ENCODE results near the gene HMBS. TPM values are rescaled to one million over a fixed set of nuclear protein-coding genes. Genes with fewer than 3 reads are reported as not detected.
"Not testable (repeated sequence)": the region's sequence is repeated elsewhere in the genome, so short reads cannot be mapped to it uniquely, and the experiment has no call there.

Gene HMBS
- total RNA-seq, result 10 to 100 TPM; 40.5 to 41.3 TPM

GRCh38 chr11:119084663-119085436 is at the start of gene HMBS:
TSS of gene HMBS (plus strand) at chr11:119084881. CDS start at chr11:119085034, 153 bp downstream.
- ChIA-PET POLR2A (interaction anchor here (0.5 to 3.2 kb wide), 13 partner anchors 10 to 1767 kb away, joined by 3 to 44 read pairs (median 7); partner anchors contain the start of gene VPS11), CTCF (interaction anchor here (0.6 to 3.0 kb wide), 8 partner anchors 10 to 333 kb away, joined by 3 to 18 read pairs (median 4); partner anchors contain the start of genes CXCR5, SLC37A4 and VPS11)

GRCh38 chr11:119038884-119039283 is 45.8 kb upstream of the HMBS start:
- ChIA-PET CTCF (no interaction called here), POLR2A (no interaction called here)

GRCh38 chr11:119039471-119039870 is 45.2 kb upstream of the HMBS start:
- CTCF ChIA-PET, POLR2A ChIA-PET: not testable (repeated sequence)

- ChIA-PET POLR2A (no interaction called here), CTCF (interaction anchor here (0.7 to 2.3 kb wide), 4 partner anchors 11 to 292 kb away, joined by 3 to 7 read pairs (median 4); partner anchors contain the start of gene SLC37A4)
These were observed 42.7 kb upstream of the HMBS start for GRCh38 chr11:119041821-119042514.

DNA sequence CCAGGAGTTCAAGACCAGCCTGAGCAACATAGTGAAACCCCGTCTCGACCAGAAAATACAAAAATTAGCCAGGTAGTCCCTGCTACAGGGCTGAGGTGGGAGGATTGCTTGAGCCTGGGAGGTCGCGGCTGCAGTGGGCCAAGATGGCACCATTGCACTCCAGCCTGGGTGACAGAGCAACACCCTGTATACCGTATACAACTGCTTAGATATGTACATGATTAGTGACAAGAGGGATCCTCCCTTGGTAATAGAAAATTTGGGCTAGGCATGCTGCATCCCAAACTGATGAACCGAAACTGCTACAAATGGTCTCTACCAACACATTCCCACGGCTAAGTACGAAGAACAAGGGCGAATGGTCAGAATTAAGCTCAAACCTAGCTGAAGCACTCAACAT is 41.8 kb upstream of the HMBS start:
- CTCF ChIA-PET, result interaction anchor here (0.7 to 2.3 kb wide), 2 partner anchors 12 to 156 kb away, joined by 3 to 7 read pairs; partner anchors contain the start of gene SLC37A4
- POLR2A ChIA-PET, result no interaction called here

GRCh38 chr11:119044708-119045107 is 40.0 kb upstream of the HMBS start:
- CTCF ChIA-PET, result no interaction called here
- POLR2A ChIA-PET, result interaction anchor here (0.8 kb wide), 1 partner anchor 26 kb away, joined by 4 read pairs; the partner anchor contains the start of gene TRAPPC4

DNA sequence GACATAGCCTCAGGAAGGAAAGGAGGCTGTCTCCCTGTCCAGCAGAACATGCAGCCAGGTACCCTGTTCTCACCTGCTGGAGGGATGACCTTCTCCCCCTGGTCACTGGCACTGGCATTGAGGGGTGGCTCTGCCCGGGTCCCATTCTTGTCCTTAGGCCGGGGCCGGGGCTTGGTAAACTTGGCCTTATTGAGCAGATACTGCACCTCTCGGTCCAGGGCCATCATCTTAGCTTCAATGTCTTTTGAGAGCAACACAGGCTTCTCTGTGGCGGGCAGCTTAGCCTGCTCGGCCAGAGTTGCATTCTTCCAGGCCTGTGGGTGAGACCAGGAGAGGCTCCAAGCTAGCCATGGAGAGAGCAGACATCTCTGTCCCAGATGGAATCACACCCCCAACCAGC is 38.2 kb upstream of the HMBS start:
- ChIA-PET POLR2A (interaction anchor here (0.6 to 1.4 kb wide), 3 partner anchors 10 to 49 kb away, joined by 3 to 6 read pairs (median 4); partner anchors contain the start of gene HYOU1), CTCF (no interaction called here)

DNA sequence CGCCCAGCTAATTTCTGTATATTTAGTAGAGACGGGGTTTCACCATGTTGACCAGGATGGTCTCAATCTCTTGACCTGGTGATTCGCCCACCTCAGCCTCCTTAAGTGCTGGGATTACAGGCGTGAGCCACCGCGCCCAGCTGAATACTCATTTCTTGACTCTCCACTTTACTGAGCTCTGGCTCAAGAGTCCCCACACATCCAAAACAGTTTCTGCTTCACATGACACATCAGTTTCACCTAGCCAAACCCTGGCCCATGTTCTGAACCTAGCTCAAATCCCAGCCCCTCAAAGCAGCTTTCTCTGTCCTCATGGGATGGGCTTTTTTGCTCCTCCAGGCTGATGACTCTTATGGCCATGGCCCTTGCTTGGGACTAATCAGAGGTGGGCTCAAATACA is 37.5 kb upstream of the HMBS start:
- CTCF ChIA-PET, result interaction anchor here (0.7 to 1.1 kb wide), 3 partner anchors 9 to 229 kb away, joined by 3 to 6 read pairs (median 3); no protein-coding TSS in a partner anchor
- POLR2A ChIA-PET, result interaction anchor here (0.6 to 1.4 kb wide), 2 partner anchors 9 to 19 kb away, joined by 3 to 4 read pairs; partner anchors contain the start of gene HYOU1

DNA sequence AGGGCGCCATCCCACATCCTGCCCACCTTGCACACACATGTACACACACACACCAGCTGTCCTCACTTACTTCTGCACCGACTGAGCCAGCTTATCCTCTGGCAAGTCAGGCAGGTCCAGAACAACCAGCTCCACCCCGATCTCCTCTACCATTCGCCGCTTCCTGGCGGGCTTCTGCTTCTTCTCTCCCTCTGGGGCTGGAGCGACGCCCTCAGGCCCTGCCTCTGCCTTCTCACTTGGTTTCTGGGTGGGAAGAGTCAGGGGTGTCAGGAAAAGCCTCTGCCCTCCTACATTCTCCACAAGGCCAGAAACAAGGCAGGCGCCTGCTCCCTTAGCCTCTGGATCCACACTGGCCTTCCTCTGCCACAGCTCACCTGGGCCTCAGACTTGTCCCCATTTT is 36.0 kb upstream of the HMBS start:
- ChIA-PET CTCF (interaction anchor here (0.8 to 1.0 kb wide), 2 partner anchors 17 to 23 kb away, joined by 3 to 4 read pairs; no protein-coding TSS in a partner anchor), POLR2A (no interaction called here)

DNA sequence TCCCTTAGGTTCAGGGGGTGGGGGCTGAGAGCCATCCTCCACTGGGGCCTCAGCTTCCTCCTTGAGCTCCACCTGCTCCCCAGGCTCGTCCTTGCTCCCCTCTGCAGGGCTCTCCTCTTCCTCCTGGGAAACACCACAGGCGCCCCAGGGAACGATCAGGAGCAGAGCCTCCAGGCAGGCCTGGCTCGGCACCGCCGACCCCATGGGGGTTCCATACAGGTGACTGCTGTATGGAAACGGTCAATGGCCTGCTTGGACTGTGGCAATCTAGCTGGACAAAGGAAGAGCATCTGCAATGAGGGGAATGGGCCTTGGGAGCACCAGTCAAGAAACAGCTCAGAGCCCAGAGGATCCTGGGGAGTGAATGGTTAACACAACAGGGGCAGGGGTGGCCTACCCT is 35.6 kb upstream of the HMBS start:
- CTCF ChIA-PET, result no interaction called here

GRCh38 chr11:119051440-119052162 is 33.1 kb upstream of the HMBS start:
- ChIA-PET POLR2A (no interaction called here), CTCF (interaction anchor here (1.3 to 1.7 kb wide), 2 partner anchors 9 to 16 kb away, joined by 3 to 5 read pairs; partner anchors contain the start of gene VPS11)

More for the DNA sequence above, 35.6 kb upstream of the HMBS start:
- POLR2A ChIA-PET, result no interaction called here

GRCh38 chr11:119052163-119052814 is 32.4 kb upstream of the HMBS start:
- POLR2A ChIA-PET, result no interaction called here
- CTCF ChIA-PET, result interaction anchor here (1.7 kb wide), 1 partner anchor 15 kb away, joined by 5 read pairs; the partner anchor contains the start of gene VPS11

- ChIA-PET CTCF (interaction anchor here (1.1 kb wide), 1 partner anchor 143 kb away, joined by 3 read pairs; no protein-coding TSS in a partner anchor), POLR2A (interaction anchor here (1.0 kb wide), 1 partner anchor 39 kb away, joined by 3 read pairs; no protein-coding TSS in a partner anchor)
These were observed 30.3 kb upstream of the HMBS start for GRCh38 chr11:119054418-119054817.

DNA sequence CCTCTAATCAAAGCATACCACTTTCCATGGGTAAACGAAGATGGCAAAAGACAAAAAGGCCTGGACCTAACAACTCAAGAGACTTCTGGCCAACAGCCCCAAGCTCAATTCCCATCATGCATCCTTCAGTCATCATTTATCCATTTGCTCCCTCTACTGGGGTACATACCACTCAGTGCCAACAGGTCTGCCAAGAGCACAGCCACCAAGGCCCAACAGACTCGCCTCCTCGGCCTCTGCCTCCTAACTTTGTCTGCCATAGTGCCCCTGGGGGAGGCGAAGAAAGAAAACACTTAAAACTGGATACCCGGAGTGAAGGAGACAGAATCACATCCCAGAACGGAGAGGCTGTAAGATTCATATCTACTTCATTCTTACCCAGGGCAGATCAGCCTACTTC is 28.8 kb upstream of the HMBS start:
- ChIA-PET CTCF (interaction anchor here (0.6 to 1.6 kb wide), 7 partner anchors 8 to 41 kb away, joined by 3 to 6 read pairs (median 4); partner anchors contain the start of genes RPS25, SLC37A4, TRAPPC4 and VPS11), POLR2A (interaction anchor here (0.7 to 2.3 kb wide), 8 partner anchors 9 to 393 kb away, joined by 3 to 16 read pairs (median 6); partner anchors contain the start of genes RPS25, SLC37A4, TRAPPC4 and VPS11)

GRCh38 chr11:119056421-119056999 is 28.2 kb upstream of the HMBS start:
- CTCF ChIA-PET, result interaction anchor here (0.6 to 1.6 kb wide), 7 partner anchors 9 to 41 kb away, joined by 3 to 6 read pairs (median 4); partner anchors contain the start of genes RPS25, SLC37A4, TRAPPC4 and VPS11
- POLR2A ChIA-PET, result interaction anchor here (0.5 to 2.3 kb wide), 10 partner anchors 9 to 393 kb away, joined by 3 to 16 read pairs (median 6); partner anchors contain the start of genes RPS25, SLC37A4, TRAPPC4 and VPS11

GRCh38 chr11:119057000-119057769 is 27.5 kb upstream of the HMBS start, which contains the start of gene HYOU1:
TSS of gene HYOU1 (minus strand) at chr11:119057205. CDS start at chr11:119056160, 1,045 bp downstream.
- ChIA-PET CTCF (interaction anchor here (1.1 to 1.5 kb wide), 4 partner anchors 8 to 42 kb away, joined by 3 to 5 read pairs (median 4); partner anchors contain the start of genes RPS25, TRAPPC4 and VPS11), POLR2A (interaction anchor here (0.5 to 2.3 kb wide), 9 partner anchors 10 to 45 kb away, joined by 3 to 16 read pairs (median 7); partner anchors contain the start of genes RPS25, SLC37A4, TRAPPC4 and VPS11)

DNA sequence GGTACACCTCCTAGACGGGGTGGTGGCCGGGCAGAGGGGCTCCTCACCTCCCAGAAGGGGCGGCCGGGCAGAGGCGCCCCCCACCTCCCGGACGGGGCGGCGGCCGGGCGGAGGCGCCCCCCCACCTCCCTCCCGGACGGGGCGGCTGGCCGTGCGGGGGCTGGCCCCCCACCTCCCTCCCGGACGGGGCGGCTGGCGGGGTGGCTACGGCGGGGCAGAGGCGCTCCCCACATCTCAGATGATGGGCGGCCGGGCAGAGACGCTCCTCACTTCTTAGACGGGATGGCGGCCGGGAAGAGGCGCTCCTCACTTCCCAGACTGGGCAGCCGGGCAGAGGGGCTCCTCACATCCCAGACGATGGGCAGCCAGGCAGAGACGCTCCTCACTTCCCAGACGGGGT is 25.6 kb upstream of the HMBS start:
- CTCF ChIA-PET, result not testable (repeated sequence)
- POLR2A ChIA-PET, result interaction anchor here (0.5 kb wide), 1 partner anchor 22 kb away, joined by 5 read pairs; no protein-coding TSS in a partner anchor

All from activated CD8-positive, alpha-beta memory T cell treated with anti-CD3 and anti-CD28 coated beads for 36 hours (primary cell).